K562 (cell line): ENCODE data around the gene TMEM205. TPM values are rescaled to one million over a fixed set of nuclear protein-coding genes. Genes with fewer than 3 reads are reported as not detected.

ENCODE experiments used
- AFF1 ChIP-seq, 2 experiments: fragments of 450-650 bp; IDR thresholded peaks; 2 replicates each; pipeline ENCODE4 v1.6.1; 2018; ENCODE audit warnings: mild to moderate bottlenecking in 2 of 2, low read depth in 1 of 2; ENCODE audit not compliant: partially characterized antibody in 2 of 2
- ATF3 ChIP-seq, 2 experiments: fragments of 450-650 bp in 1 of 2; sonication (generic) in 1 of 2; formaldehyde crosslinking in 1 of 2; IDR thresholded peaks in 1 of 2; conservative IDR thresholded peaks in 1 of 2; 2 replicates each; pipeline versions ENCODE4 v1.6.1 to v1.8.1; 2016 to 2023; ENCODE audit warnings: mild to moderate bottlenecking in 2 of 2, moderate library complexity in 2 of 2, inconsistent platforms in 1 of 2, missing genetic modification reagents in 1 of 2
- ATF7 ChIP-seq: fragments of 450-650 bp; IDR thresholded peaks from 2 replicates; pipeline ENCODE4 v1.7.1; 2014; ENCODE audit warnings: mild to moderate bottlenecking, moderate library complexity
- BACH1 ChIP-seq: fragments of 200-800 bp; sonication (Bioruptor generic); IDR thresholded peaks from 2 replicates; pipeline ENCODE4 v1.6.1; 2016; ENCODE audit warnings: missing genetic modification characterization, missing compliant biosample characterization
- DPF2 ChIP-seq: fragments of 450-650 bp; IDR thresholded peaks from 2 replicates; pipeline ENCODE4 v1.6.1; 2016
- FOXM1 ChIP-seq, 2 experiments: fragments of 450-650 bp in 1 of 2; sonication (generic) in 1 of 2; formaldehyde crosslinking in 1 of 2; IDR thresholded peaks; 2 replicates each; pipeline versions ENCODE4 v1.6.1 to v1.9.0; 2017 to 2022; ENCODE audit warnings: low read depth in 2 of 2, mild to moderate bottlenecking in 2 of 2, missing genetic modification reagents in 1 of 2, moderate library complexity in 1 of 2
- HMBOX1 ChIP-seq: sonication (generic); IDR thresholded peaks from 2 replicates; pipeline ENCODE4 v1.6.1; 2016
- L3MBTL2 ChIP-seq: fragments of 450-650 bp; IDR thresholded peaks from 2 replicates; pipeline ENCODE4 v1.6.1; 2016; ENCODE audit warnings: mild to moderate bottlenecking, moderate library complexity
- LEF1 ChIP-seq: fragments of 450-650 bp; IDR thresholded peaks from 2 replicates; pipeline ENCODE4 v1.6.1; 2016; ENCODE audit warnings: mild to moderate bottlenecking
- NR2C1 ChIP-seq, 2 experiments: fragments of 450-650 bp; IDR thresholded peaks; 2 replicates each; pipeline ENCODE4 v1.6.1; 2017; ENCODE audit warnings: mild to moderate bottlenecking in 2 of 2, antibody characterized with exemption in 1 of 2, inconsistent platforms in 1 of 2, missing compliant biosample characterization in 1 of 2, missing genetic modification characterization in 1 of 2
- NR2C2 ChIP-seq, 2 experiments: fragments of 200-800 bp in 1 of 2; sonication (Bioruptor generic) in 1 of 2; sonication (generic) in 1 of 2; formaldehyde crosslinking in 1 of 2; IDR thresholded peaks; 2 replicates each; pipeline versions ENCODE4 v1.6.1 to v1.8.0; 2016 to 2022; ENCODE audit warnings: mild to moderate bottlenecking in 1 of 2, missing compliant biosample characterization in 1 of 2, missing genetic modification characterization in 1 of 2, missing genetic modification reagents in 1 of 2
- SMARCA4 ChIP-seq: fragments of 450-650 bp; IDR thresholded peaks from 2 replicates; pipeline ENCODE4 v1.6.1; 2016
- SNIP1 ChIP-seq: fragments of 450-650 bp; IDR thresholded peaks from 2 replicates; pipeline ENCODE4 v1.7.1; 2017; ENCODE audit warnings: low read depth, mild to moderate bottlenecking
- ZNF12 ChIP-seq: sonication (generic); formaldehyde crosslinking; IDR thresholded peaks from 2 replicates; pipeline ENCODE4 v1.4.0; 2020; ENCODE audit warnings: mild to moderate bottlenecking, missing genetic modification reagents
- ZNF143 ChIP-seq: sonication (generic); formaldehyde crosslinking; IDR thresholded peaks from 2 replicates; pipeline ENCODE4 v1.9.0; 2022; ENCODE audit warnings: mild to moderate bottlenecking, missing genetic modification reagents
- polyA plus RNA-seq, 8 experiments: library from polyadenylated mRNA; depleted of rRNA in 4 of 8; stranded (reverse) in 5 of 8; unstranded in 3 of 8; fragments of >200 nt; fragmentation: Nextera tagmentation in 2 of 8; fragmentation: Illumina TruSeq in 1 of 8; extraction: Ambion mirVana in 2 of 8; extraction: Trizol in 1 of 8; gene quantifications; 2 replicates each; pipeline versions ENCODE4 v1.2.1 to v1.2.3, GENCODE V29; 2011 to 2014; ENCODE audit warnings: inconsistent platforms in 1 of 8, missing spikeins in 1 of 8
- total RNA-seq, 7 experiments: library from RNA; depleted of rRNA in 6 of 7; stranded (reverse); fragments of >200 nt in 6 of 7; fragmentation: Illumina TruSeq in 2 of 7; extraction: Trizol in 2 of 7; gene quantifications; 2 replicates each; pipeline versions ENCODE4 v1.2.1 to v1.2.3, GENCODE V29; 2011 to 2021; ENCODE audit warnings: low replicate concordance in 1 of 7
- TF ChIP-seq, protein P1 (sequence below): fragments of 200-800 bp; sonication (Bioruptor generic); IDR thresholded peaks from 2 replicates; pipeline ENCODE4 v1.6.1; 2017; ENCODE audit warnings: missing genetic modification characterization, missing compliant biosample characterization
- TF ChIP-seq, protein P2 (sequence below): IDR thresholded peaks from 2 replicates; pipeline ENCODE4 v1.6.1; 2014; ENCODE audit warnings: antibody characterized with exemption

TMEM205 gene
- total and polyA plus RNA-seq, 9 of the 15 experiments (the other 6 are each of a cell fraction or from before 2014, with no cell fraction given), result 21.3 to 81.5 (median 44.1) TPM

GRCh38 chr19:11324079-11324661 is 21.9 kb downstream of the TMEM205 start (continued):
- TF ChIP-seq DPF2, result peak; percentile 46; the same call in 1 of the 2 replicates
- TF ChIP-seq ATF3 (IDR thresholded peaks at IDR 0.05), result peak; percentile 54; the same call in 1 of the 2 replicates
- TF ChIP-seq ATF3 (CRISPR knock-in tag; conservative IDR thresholded peaks at IDR 0.05), result no peak
- TF ChIP-seq ZNF12, result 0 out of 2 replicates have a peak, but pooled peaks have one; percentile 22
- TF ChIP-seq NR2C1 (IDR thresholded peaks at IDR 0.05), result no peak
- TF ChIP-seq NR2C1 (tag; IDR thresholded peaks at IDR 0.05), result 0 out of 2 replicates have a peak, but pooled peaks have one; percentile 21
- peak; percentile 56 for TF ChIP-seq ATF7
- TF ChIP-seq AFF1 (IDR thresholded peaks at IDR 0.05; ENCODE audit: low read depth in 1 of 2, partially characterized antibody in 2 of 2), result peak in 1 of 2 experiments; percentile 23
- TF ChIP-seq ZNF143, result no peak
- TF ChIP-seq NR2C2 (CRISPR knock-in tag; IDR thresholded peaks at IDR 0.05), result no peak
- TF ChIP-seq NR2C2 (tag; IDR thresholded peaks at IDR 0.05), result peak; percentile 68; the same call in 1 of the 2 replicates
- TF ChIP-seq, protein P1, sequence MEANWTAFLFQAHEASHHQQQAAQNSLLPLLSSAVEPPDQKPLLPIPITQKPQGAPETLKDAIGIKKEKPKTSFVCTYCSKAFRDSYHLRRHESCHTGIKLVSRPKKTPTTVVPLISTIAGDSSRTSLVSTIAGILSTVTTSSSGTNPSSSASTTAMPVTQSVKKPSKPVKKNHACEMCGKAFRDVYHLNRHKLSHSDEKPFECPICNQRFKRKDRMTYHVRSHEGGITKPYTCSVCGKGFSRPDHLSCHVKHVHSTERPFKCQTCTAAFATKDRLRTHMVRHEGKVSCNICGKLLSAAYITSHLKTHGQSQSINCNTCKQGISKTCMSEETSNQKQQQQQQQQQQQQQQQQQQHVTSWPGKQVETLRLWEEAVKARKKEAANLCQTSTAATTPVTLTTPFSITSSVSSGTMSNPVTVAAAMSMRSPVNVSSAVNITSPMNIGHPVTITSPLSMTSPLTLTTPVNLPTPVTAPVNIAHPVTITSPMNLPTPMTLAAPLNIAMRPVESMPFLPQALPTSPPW, result peak; percentile 73
- TF ChIP-seq LEF1, result peak; percentile 72; the same call in 1 of the 2 replicates
- TF ChIP-seq SMARCA4, result peak; percentile 44; the same call in 1 of the 2 replicates
- 0 out of 2 replicates have a peak, but pooled peaks have one; percentile 56 for TF ChIP-seq BACH1 (tag)
- TF ChIP-seq SNIP1, result no peak
- TF ChIP-seq L3MBTL2, result 0 out of 2 replicates have a peak, but pooled peaks have one; percentile 32
- TF ChIP-seq FOXM1 (IDR thresholded peaks at IDR 0.05; ENCODE audit: low read depth), result peak; percentile 61; the same call in 1 of the 2 replicates
- TF ChIP-seq FOXM1 (CRISPR knock-in tag; IDR thresholded peaks at IDR 0.05; ENCODE audit: low read depth), result no peak
- TF ChIP-seq HMBOX1, result peak; percentile 99
- TF ChIP-seq, protein P2, sequence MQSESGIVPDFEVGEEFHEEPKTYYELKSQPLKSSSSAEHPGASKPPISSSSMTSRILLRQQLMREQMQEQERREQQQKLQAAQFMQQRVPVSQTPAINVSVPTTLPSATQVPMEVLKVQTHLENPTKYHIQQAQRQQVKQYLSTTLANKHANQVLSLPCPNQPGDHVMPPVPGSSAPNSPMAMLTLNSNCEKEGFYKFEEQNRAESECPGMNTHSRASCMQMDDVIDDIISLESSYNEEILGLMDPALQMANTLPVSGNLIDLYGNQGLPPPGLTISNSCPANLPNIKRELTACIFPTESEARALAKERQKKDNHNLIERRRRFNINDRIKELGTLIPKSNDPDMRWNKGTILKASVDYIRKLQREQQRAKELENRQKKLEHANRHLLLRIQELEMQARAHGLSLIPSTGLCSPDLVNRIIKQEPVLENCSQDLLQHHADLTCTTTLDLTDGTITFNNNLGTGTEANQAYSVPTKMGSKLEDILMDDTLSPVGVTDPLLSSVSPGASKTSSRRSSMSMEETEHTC, result no peak
